GM13977 (cell line): ENCODE results near the gene GNPTAB.
A peak's percentile ranks its signal among the peaks of the same experiment; 100 is the strongest.

Experiments used
- DNase-seq: peaks from one replicate; pipeline ENCODE4 v3.0.0; 2012; ENCODE audit warnings: low spot score
- CTCF ChIP-seq: IDR thresholded peaks from 2 replicates; pipeline ENCODE4 v1.5.1; 2012; ENCODE audit warnings: mild to moderate bottlenecking, control low read depth; ENCODE audit not compliant: insufficient read depth; ENCODE audit errors: extremely low read depth, missing control alignments
- in situ Hi-C: fragments of 300-500 bp; cut with MboI; formaldehyde crosslinking; loops from one replicate; pipeline ENCODE4 v1.12.0; 2022; ENCODE audit warnings: low sequenced_read_pairs, low pct_unique_long_range_greater_than_20kb, mixed read lengths, inconsistent platforms; ENCODE audit not compliant: unreplicated experiment

GNPTAB gene

DNA sequence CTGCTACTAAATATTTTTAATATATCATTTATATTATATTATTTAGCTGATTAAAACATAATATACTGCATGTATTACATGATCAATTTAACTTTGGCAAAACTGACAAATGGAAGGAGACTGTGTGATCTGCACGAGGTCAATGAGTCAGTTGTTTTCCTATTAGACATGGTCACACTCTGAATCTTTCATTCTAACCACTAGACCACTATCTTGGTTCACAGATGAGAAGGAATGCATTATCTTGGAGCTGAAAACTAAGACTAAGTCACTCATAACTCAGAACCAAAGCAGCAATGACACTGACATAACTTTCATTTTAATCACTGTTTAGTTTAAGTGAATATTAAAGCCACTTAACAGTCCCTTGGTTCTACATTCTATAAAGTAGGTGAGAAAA is 37.4 kb downstream of the GNPTAB start:
- TF ChIP-seq CTCF: no peak
- in situ Hi-C loops: no loop called here
- peak; percentile 20 for DNase-seq

DNA sequence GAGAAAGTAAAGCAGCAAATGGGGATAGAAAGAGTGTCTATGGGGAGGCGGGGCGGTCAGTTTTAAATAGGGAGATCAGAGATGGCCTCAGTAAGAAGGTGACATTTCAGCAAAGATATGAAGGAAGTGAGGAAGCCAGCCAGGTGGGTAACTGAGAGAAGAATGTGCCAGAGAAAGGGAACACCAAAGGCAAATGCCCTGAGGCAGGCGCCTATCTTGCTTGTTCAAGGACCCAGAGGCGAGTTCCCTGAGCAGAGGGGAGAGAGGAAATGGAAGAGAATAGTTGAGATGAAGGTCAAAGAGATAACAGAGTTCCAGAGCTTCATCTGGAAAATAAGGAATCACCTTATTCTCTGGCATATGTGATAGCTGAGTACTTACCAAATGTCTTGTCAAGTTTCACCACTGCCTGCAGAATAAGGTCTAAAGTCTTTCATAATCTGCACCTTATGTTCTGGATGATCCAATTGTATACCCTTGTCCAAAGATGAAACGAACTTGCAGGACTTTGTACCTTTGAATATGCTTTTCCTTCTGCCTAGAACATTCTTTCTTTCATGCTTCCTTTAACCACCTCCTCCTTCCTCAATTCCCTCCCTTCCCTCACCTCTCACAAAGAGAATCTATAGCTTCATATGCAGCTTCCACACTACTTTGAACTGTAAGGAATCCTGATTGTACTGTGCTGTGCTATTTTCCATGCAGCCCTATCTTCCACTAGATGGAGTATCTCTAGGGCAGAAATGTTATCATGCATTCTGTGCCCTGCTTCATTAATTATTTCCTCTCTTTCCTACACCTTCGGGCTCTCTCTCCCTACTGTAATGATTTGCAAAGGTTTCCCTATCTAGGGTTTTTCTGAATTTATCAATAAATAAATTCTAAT is 38.5 kb downstream of the GNPTAB start:
- TF ChIP-seq CTCF: peak; percentile 30
- in situ Hi-C loops: no loop called here
- DNase-seq: no peak

DNA sequence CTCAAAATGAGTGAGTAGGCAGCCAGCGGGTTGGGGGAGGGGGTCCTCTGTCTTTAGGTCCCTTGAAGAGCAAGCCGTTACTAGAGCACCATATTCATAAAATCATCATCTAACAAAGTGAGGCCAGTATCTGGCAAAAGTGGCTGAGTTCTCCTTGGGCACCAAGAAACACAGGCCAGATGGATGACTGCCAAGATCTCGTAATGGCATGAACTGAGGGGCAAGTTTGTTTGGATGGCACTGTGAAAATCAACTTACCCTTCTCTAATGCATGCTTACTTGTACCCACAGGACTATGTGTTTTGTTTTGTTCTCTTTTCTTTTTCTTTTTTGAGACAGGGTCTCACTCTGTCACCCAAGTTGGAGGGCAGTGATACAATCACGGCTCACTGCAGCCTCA is 41.6 kb downstream of the GNPTAB start:
- in situ Hi-C loops: no loop called here
- no peak for TF ChIP-seq CTCF
- DNase-seq: no peak

- in situ Hi-C loops: no loop called here
- DNase-seq: no peak
These were observed 45.1 kb downstream of the GNPTAB start for GRCh38 chr12:101785671-101786070.

GRCh38 chr12:101784376-101784775 is 46.4 kb downstream of the GNPTAB start:
- no peak for DNase-seq
- in situ Hi-C loops: loop anchor here (5.0 kb wide), 1 partner anchor 48 kb away; the partner anchor contains the start of gene GNPTAB
- TF ChIP-seq CTCF: no peak

More at GRCh38 chr12:101785671-101786070, 45.1 kb downstream of the GNPTAB start:
- no peak for TF ChIP-seq CTCF

DNA sequence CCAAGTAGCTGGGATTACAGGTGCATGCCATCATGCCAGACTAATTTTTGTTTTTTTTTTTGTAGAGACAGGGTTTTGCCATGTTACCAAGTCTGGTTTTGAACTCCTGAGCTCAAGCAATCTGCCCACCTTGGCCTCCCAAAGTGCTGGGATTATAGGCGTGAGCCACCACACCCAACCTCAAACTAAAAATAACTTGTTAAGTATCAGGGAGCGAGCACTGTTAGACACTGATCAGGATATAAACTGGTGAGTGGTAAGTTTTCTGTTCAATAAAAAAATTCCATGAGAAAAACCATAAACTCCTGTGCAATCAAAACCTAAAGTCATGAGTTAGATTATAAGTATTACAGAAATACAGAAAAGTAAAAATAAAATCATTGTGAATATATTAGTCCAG is 46.9 kb downstream of the GNPTAB start:
- no peak for TF ChIP-seq CTCF
- in situ Hi-C loops: loop anchor here (5.0 kb wide), 1 partner anchor 48 kb away; the partner anchor contains the start of gene GNPTAB
- no peak for DNase-seq
